Measurements from ENCODE around the gene DESI2.

DESI2 gene

DNA sequence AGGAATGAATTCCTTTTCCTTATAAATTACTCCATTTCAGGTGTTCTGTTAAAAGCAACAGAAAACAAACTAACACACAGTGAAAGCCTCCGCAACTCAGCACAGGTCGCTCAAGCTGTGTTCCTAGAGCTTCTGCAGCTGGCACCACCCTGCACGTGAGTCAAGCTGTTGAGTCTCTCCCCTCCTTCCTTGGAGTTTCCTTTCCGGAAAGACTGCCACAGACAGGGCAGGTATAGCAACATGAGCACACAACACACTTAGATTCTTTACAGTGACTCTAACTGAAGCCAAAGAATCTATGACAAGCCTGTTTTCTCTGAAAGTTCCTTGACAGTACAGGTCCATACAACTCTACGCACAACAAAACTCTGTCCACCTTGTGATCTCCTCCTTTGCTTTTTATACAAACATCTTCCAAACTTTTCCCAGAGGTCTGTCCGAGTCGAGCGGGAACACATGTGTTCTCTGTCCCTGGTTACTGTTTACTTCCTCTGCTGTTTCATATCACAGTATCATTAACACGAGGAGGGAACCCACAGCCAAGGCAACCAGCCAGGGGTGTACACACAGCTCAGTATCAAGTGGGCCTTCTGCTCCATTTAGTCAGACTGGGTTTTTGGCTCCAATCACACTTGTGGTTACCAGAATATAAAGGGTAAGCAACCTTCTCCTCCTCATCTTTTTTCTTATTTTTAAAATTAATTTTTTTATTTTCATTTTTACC lies 38.7 kb upstream of the DESI2 start:
- H3K27me3 ChIP-seq (replicated peaks; ENCODE audit: insufficient read depth, low read length), result no peaks in the 10 kb centered on the region
- H2AFZ ChIP-seq (ENCODE audit: low read length), result no peak overlapping the region
- no peak overlapping the region for H3K4me3 ChIP-seq (ENCODE audit: low read length)
- H4K20me1 ChIP-seq (ENCODE audit: insufficient read depth, low read length), result no peaks in the 10 kb centered on the region
- no peaks in the 10 kb centered on the region for H3K36me3 ChIP-seq (replicated peaks; ENCODE audit: insufficient read depth, low read length)
- TF ChIP-seq EZH2 (optimal IDR thresholded peaks at IDR 0.05; ENCODE audit: low read depth, low read length) (no peak), EZH2phosphoT487 (IDR thresholded peaks at IDR 0.05; ENCODE audit: low read length) (no peak), CTCF (IDR thresholded peaks at IDR 0.05; ENCODE audit: low read length) (no peak)
- H3F3A ChIP-seq (ENCODE audit: insufficient read depth, low read length), result no peaks in the 10 kb centered on the region
- no peaks in the 10 kb centered on the region for H3K9me3 ChIP-seq (replicated peaks; ENCODE audit: insufficient read depth, low read length)
- DNase-seq, result no peak
- no peak overlapping the region for H3K27ac ChIP-seq (ENCODE audit: low read length)
- H3K9me2 ChIP-seq (replicated peaks; ENCODE audit: insufficient read depth, low read length), result no peaks in the 10 kb centered on the region
- no peak overlapping the region for H3K4me2 ChIP-seq (ENCODE audit: low read depth, low read length)
- no peak overlapping the region for H3K9ac ChIP-seq (ENCODE audit: low read length)
- H3K79me2 ChIP-seq (ENCODE audit: low read length), result no peaks in the 10 kb centered on the region
- no peaks in the 10 kb centered on the region for H3K4me1 ChIP-seq (ENCODE audit: low read length)

- H3K4me3 ChIP-seq (ENCODE audit: low read length), result no peak overlapping the region
- H4K20me1 ChIP-seq (ENCODE audit: insufficient read depth, low read length), result no peaks in the 10 kb centered on the region
- TF ChIP-seq EZH2phosphoT487 (IDR thresholded peaks at IDR 0.05; ENCODE audit: low read length) (no peak), EZH2 (optimal IDR thresholded peaks at IDR 0.05; ENCODE audit: low read depth, low read length) (no peak), CTCF (IDR thresholded peaks at IDR 0.05; ENCODE audit: low read length) (no peak)
- H3K4me1 ChIP-seq (ENCODE audit: low read length), result no peaks in the 10 kb centered on the region
- no peak overlapping the region for H2AFZ ChIP-seq (ENCODE audit: low read length)
- H3K9me3 ChIP-seq (replicated peaks; ENCODE audit: insufficient read depth, low read length), result no peaks in the 10 kb centered on the region
- H3K36me3 ChIP-seq (replicated peaks; ENCODE audit: insufficient read depth, low read length), result no peaks in the 10 kb centered on the region
- no peaks in the 10 kb centered on the region for H3K9me2 ChIP-seq (replicated peaks; ENCODE audit: insufficient read depth, low read length)
- H3K27me3 ChIP-seq (replicated peaks; ENCODE audit: insufficient read depth, low read length), result no peaks in the 10 kb centered on the region
- H3K27ac ChIP-seq (ENCODE audit: low read length), result no peak overlapping the region
- no peak overlapping the region for H3K9ac ChIP-seq (ENCODE audit: low read length)
- DNase-seq, result no peak
- H3F3A ChIP-seq (ENCODE audit: insufficient read depth, low read length), result no peaks in the 10 kb centered on the region
- no peak overlapping the region for H3K4me2 ChIP-seq (ENCODE audit: low read depth, low read length)
- no peaks in the 10 kb centered on the region for H3K79me2 ChIP-seq (ENCODE audit: low read length)
Observed at GRCh38 chr1:244614879-244615278, 38.0 kb upstream of the DESI2 start.

DNA sequence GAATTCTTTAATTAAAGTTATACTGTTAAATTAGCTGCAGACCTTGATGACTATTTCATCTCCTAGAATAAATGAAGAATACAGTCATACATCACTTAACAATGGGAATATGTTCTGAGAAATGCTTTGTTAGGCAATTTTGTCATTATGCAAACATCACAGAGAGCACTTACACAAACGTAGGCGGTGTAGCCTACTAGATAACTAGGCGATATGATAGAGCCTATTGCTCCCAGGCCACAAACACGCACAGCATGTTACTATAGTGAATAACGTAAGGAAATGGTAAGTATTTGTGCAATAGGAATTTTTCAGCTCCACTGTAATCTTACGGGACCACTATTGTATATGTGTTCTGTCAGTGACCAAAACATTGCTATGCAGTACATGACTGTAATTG lies 37.6 kb upstream of the DESI2 start:
- Histone ChIP-seq H3K9me3 (replicated peaks; ENCODE audit: insufficient read depth, low read length) (no peaks in the 10 kb centered on the region), H3K27ac (ENCODE audit: low read length) (no peak overlapping the region), H3K79me2 (ENCODE audit: low read length) (no peaks in the 10 kb centered on the region), H3K9ac (ENCODE audit: low read length) (no peak overlapping the region), H3F3A (ENCODE audit: insufficient read depth, low read length) (no peaks in the 10 kb centered on the region), H3K4me2 (ENCODE audit: low read depth, low read length) (no peak overlapping the region), H2AFZ (ENCODE audit: low read length) (no peak overlapping the region), H3K4me3 (ENCODE audit: low read length) (no peak overlapping the region), H3K9me2 (replicated peaks; ENCODE audit: insufficient read depth, low read length) (no peaks in the 10 kb centered on the region), H3K36me3 (replicated peaks; ENCODE audit: insufficient read depth, low read length) (no peaks in the 10 kb centered on the region), H3K27me3 (replicated peaks; ENCODE audit: insufficient read depth, low read length) (no peaks in the 10 kb centered on the region), H3K4me1 (ENCODE audit: low read length) (no peaks in the 10 kb centered on the region), H4K20me1 (ENCODE audit: insufficient read depth, low read length) (no peaks in the 10 kb centered on the region)
- no peak for DNase-seq
- TF ChIP-seq EZH2 (optimal IDR thresholded peaks at IDR 0.05; ENCODE audit: low read depth, low read length), result no peak
- no peak for TF ChIP-seq EZH2phosphoT487 (IDR thresholded peaks at IDR 0.05; ENCODE audit: low read length)
- TF ChIP-seq CTCF (IDR thresholded peaks at IDR 0.05; ENCODE audit: low read length), result no peak
